GM23338 (cell line): ENCODE results near the gene STK11IP.

Experiments
- CREB1 ChIP-seq: fragments of 250-450 bp; sonication (Bioruptor Pico); IDR thresholded peaks from 2 replicates; pipeline ENCODE4 v1.5.0; 2020; ENCODE audit warnings: low read depth, mild to moderate bottlenecking, moderate library complexity
- EZH2 ChIP-seq: fragments of 200-600 bp; sonication (generic); IDR thresholded peaks from one replicate; pipeline ENCODE4 v1.8.0; 2017; ENCODE audit warnings: antibody characterized with exemption, mild to moderate bottlenecking, low read depth; ENCODE audit not compliant: unreplicated experiment
- EZH2phosphoT487 ChIP-seq: fragments of 200-600 bp; sonication (generic); IDR thresholded peaks from one replicate; pipeline ENCODE4 v1.8.1; 2018; ENCODE audit warnings: antibody characterized with exemption; ENCODE audit not compliant: unreplicated experiment
- JUNB ChIP-seq: IDR thresholded peaks from one replicate; pipeline ENCODE4 v1.6.1; 2016; ENCODE audit warnings: antibody characterized with exemption; ENCODE audit not compliant: unreplicated experiment
- NANOG ChIP-seq: IDR thresholded peaks from 2 replicates; pipeline ENCODE4 v1.6.1; 2016; ENCODE audit warnings: antibody characterized with exemption, borderline replicate concordance
- POLR2AphosphoS5 ChIP-seq: IDR thresholded peaks from 2 replicates; pipeline ENCODE4 v1.6.1; 2016; ENCODE audit warnings: antibody characterized with exemption, low read depth
- STAT1 ChIP-seq: IDR thresholded peaks from one replicate; pipeline ENCODE4 v1.6.1; 2016; ENCODE audit warnings: antibody characterized with exemption; ENCODE audit not compliant: unreplicated experiment
- ZNF331 ChIP-seq: fragments of 250-450 bp; sonication (Bioruptor Pico); IDR thresholded peaks from 2 replicates; pipeline ENCODE4 v1.5.0; 2020; ENCODE audit warnings: low read depth, mild to moderate bottlenecking, moderate library complexity
- TF ChIP-seq, protein P1 (sequence below): IDR thresholded peaks from 2 replicates; pipeline ENCODE4 v1.6.1; 2016; ENCODE audit warnings: antibody characterized with exemption
- TF ChIP-seq, protein P2 (sequence below), 2 experiments: fragments of 200-600 bp in 1 of 2; sonication (generic) in 1 of 2; conservative IDR thresholded peaks; 2 replicates each; pipeline versions ENCODE4 v1.5.1 to v1.6.1; 2016 to 2017; ENCODE audit warnings: antibody characterized with exemption in 2 of 2, low read depth in 2 of 2, mild to moderate bottlenecking in 2 of 2, moderate library complexity in 1 of 2
- TF ChIP-seq, protein P3 (sequence below): IDR thresholded peaks from one replicate; pipeline ENCODE4 v1.6.1; 2018; ENCODE audit warnings: antibody characterized with exemption; ENCODE audit not compliant: unreplicated experiment
- TF ChIP-seq, protein P4 (sequence below): fragments of 250-450 bp; sonication (Bioruptor Pico); IDR thresholded peaks from 2 replicates; pipeline ENCODE4 v1.5.0; 2020; ENCODE audit warnings: mild to moderate bottlenecking, moderate library complexity

DNA sequence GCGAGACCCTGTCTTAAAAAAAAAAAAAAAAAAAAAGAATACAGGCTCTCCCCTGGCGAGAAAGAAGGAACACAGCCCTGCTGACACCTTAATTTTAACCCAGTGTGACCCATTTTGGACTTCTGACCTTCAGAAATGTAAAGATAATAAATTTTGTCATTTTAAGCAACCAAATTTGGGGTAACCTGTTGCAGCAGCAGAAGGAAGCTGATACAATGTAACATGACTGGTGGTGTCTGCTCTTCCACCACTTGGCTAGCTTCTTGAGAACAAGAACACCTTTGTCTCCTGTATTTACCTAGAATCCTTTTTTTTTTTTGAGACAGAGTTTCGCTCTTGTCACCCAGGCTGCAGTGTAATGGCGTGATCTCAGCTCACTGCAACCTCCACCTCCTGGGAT, 6.6 kb upstream of the STK11IP start:
- TF ChIP-seq, protein P1, sequence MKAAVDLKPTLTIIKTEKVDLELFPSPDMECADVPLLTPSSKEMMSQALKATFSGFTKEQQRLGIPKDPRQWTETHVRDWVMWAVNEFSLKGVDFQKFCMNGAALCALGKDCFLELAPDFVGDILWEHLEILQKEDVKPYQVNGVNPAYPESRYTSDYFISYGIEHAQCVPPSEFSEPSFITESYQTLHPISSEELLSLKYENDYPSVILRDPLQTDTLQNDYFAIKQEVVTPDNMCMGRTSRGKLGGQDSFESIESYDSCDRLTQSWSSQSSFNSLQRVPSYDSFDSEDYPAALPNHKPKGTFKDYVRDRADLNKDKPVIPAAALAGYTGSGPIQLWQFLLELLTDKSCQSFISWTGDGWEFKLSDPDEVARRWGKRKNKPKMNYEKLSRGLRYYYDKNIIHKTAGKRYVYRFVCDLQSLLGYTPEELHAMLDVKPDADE = no peak
- TF ChIP-seq, protein P2, sequence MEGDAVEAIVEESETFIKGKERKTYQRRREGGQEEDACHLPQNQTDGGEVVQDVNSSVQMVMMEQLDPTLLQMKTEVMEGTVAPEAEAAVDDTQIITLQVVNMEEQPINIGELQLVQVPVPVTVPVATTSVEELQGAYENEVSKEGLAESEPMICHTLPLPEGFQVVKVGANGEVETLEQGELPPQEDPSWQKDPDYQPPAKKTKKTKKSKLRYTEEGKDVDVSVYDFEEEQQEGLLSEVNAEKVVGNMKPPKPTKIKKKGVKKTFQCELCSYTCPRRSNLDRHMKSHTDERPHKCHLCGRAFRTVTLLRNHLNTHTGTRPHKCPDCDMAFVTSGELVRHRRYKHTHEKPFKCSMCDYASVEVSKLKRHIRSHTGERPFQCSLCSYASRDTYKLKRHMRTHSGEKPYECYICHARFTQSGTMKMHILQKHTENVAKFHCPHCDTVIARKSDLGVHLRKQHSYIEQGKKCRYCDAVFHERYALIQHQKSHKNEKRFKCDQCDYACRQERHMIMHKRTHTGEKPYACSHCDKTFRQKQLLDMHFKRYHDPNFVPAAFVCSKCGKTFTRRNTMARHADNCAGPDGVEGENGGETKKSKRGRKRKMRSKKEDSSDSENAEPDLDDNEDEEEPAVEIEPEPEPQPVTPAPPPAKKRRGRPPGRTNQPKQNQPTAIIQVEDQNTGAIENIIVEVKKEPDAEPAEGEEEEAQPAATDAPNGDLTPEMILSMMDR (conservative IDR thresholded peaks at IDR 0.05; ENCODE audit: low read depth in 2 of 2) = no peak
- TF ChIP-seq POLR2AphosphoS5 (no peak), NANOG (no peak), EZH2phosphoT487 (no peak), STAT1 (no peak), CREB1 (CRISPR knock-in tag) (no peak), EZH2 (no peak), JUNB (no peak), ZNF331 (CRISPR knock-in tag) (no peak)
- TF ChIP-seq, protein P3, sequence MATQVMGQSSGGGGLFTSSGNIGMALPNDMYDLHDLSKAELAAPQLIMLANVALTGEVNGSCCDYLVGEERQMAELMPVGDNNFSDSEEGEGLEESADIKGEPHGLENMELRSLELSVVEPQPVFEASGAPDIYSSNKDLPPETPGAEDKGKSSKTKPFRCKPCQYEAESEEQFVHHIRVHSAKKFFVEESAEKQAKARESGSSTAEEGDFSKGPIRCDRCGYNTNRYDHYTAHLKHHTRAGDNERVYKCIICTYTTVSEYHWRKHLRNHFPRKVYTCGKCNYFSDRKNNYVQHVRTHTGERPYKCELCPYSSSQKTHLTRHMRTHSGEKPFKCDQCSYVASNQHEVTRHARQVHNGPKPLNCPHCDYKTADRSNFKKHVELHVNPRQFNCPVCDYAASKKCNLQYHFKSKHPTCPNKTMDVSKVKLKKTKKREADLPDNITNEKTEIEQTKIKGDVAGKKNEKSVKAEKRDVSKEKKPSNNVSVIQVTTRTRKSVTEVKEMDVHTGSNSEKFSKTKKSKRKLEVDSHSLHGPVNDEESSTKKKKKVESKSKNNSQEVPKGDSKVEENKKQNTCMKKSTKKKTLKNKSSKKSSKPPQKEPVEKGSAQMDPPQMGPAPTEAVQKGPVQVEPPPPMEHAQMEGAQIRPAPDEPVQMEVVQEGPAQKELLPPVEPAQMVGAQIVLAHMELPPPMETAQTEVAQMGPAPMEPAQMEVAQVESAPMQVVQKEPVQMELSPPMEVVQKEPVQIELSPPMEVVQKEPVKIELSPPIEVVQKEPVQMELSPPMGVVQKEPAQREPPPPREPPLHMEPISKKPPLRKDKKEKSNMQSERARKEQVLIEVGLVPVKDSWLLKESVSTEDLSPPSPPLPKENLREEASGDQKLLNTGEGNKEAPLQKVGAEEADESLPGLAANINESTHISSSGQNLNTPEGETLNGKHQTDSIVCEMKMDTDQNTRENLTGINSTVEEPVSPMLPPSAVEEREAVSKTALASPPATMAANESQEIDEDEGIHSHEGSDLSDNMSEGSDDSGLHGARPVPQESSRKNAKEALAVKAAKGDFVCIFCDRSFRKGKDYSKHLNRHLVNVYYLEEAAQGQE = no peak
- TF ChIP-seq, protein P4, sequence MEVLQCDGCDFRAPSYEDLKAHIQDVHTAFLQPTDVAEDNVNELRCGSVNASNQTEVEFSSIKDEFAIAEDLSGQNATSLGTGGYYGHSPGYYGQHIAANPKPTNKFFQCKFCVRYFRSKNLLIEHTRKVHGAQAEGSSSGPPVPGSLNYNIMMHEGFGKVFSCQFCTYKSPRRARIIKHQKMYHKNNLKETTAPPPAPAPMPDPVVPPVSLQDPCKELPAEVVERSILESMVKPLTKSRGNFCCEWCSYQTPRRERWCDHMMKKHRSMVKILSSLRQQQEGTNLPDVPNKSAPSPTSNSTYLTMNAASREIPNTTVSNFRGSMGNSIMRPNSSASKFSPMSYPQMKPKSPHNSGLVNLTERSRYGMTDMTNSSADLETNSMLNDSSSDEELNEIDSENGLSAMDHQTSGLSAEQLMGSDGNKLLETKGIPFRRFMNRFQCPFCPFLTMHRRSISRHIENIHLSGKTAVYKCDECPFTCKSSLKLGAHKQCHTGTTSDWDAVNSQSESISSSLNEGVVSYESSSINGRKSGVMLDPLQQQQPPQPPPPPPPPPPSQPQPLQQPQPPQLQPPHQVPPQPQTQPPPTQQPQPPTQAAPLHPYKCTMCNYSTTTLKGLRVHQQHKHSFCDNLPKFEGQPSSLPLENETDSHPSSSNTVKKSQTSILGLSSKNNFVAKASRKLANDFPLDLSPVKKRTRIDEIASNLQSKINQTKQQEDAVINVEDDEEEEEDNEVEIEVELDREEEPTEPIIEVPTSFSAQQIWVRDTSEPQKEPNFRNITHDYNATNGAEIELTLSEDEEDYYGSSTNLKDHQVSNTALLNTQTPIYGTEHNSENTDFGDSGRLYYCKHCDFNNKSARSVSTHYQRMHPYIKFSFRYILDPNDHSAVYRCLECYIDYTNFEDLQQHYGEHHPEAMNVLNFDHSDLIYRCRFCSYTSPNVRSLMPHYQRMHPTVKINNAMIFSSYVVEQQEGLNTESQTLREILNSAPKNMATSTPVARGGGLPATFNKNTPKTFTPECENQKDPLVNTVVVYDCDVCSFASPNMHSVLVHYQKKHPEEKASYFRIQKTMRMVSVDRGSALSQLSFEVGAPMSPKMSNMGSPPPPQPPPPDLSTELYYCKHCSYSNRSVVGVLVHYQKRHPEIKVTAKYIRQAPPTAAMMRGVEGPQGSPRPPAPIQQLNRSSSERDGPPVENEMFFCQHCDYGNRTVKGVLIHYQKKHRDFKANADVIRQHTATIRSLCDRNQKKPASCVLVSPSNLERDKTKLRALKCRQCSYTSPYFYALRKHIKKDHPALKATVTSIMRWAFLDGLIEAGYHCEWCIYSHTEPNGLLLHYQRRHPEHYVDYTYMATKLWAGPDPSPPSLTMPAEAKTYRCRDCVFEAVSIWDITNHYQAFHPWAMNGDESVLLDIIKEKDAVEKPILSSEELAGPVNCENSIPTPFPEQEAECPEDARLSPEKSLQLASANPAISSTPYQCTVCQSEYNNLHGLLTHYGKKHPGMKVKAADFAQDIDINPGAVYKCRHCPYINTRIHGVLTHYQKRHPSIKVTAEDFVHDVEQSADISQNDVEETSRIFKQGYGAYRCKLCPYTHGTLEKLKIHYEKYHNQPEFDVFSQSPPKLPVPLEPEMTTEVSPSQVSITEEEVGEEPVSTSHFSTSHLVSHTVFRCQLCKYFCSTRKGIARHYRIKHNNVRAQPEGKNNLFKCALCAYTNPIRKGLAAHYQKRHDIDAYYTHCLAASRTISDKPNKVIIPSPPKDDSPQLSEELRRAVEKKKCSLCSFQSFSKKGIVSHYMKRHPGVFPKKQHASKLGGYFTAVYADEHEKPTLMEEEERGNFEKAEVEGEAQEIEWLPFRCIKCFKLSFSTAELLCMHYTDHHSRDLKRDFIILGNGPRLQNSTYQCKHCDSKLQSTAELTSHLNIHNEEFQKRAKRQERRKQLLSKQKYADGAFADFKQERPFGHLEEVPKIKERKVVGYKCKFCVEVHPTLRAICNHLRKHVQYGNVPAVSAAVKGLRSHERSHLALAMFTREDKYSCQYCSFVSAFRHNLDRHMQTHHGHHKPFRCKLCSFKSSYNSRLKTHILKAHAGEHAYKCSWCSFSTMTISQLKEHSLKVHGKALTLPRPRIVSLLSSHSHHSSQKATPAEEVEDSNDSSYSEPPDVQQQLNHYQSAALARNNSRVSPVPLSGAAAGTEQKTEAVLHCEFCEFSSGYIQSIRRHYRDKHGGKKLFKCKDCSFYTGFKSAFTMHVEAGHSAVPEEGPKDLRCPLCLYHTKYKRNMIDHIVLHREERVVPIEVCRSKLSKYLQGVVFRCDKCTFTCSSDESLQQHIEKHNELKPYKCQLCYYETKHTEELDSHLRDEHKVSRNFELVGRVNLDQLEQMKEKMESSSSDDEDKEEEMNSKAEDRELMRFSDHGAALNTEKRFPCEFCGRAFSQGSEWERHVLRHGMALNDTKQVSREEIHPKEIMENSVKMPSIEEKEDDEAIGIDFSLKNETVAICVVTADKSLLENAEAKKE (CRISPR knock-in tag) = no peak
